BJ (cell line): Measurements from ENCODE around the gene FAM76A. TPM values are rescaled to one million over a fixed set of nuclear protein-coding genes. Genes with fewer than 3 reads are reported as not detected.
"Not testable (repeated sequence)": the region's sequence is repeated elsewhere in the genome, so short reads cannot be mapped to it uniquely, and the experiment has no call there.

Source experiments
- CTCF ChIA-PET: fragments of 350-600 bp; formaldehyde crosslinking; extraction: SDS; loops from one replicate; lab custom pipeline; 2021; ENCODE audit warnings: antibody characterized with exemption, inconsistent platforms; lab: Yijun Ruan, JAX
- POLR2A ChIA-PET: fragments of 300-600 bp; sonication (Branson Sonifier 250); formaldehyde crosslinking; extraction: SDS; loops from one replicate; lab custom pipeline; 2021; ENCODE audit warnings: antibody characterized with exemption; lab: Charles Lee
- DNase-seq: peaks from one replicate; pipeline ENCODE4 v3.0.0-alpha.2; 2011; ENCODE audit warnings: low read depth
- H3K27me3 ChIP-seq: 2 replicates; pipeline ENCODE4 v1.6.0; 2011; ENCODE audit warnings: low read length; ENCODE audit not compliant: control insufficient read depth, insufficient read depth
- H3K36me3 ChIP-seq: 2 replicates; pipeline ENCODE4 v1.5.1; 2011; ENCODE audit warnings: low read length; ENCODE audit not compliant: control insufficient read depth, insufficient read depth
- H3K4me3 ChIP-seq: 2 replicates; pipeline ENCODE4 v1.5.1; 2011; ENCODE audit warnings: low read depth, mild to moderate bottlenecking, control low read depth, low read length
- polyA plus RNA-seq: library from polyadenylated mRNA; depleted of rRNA; stranded (reverse); fragments of >200 nt; gene quantifications from 2 replicates; pipeline ENCODE4 v1.2.3, GENCODE V29; 2011
- TF ChIP-seq, protein P1 (sequence below): IDR thresholded peaks from 2 replicates; pipeline ENCODE4 v1.5.1; 2011; ENCODE audit warnings: low read depth, mild to moderate bottlenecking, control low read depth, inconsistent platforms, low read length, moderate library complexity; ENCODE audit not compliant: insufficient read depth

The FAM76A gene
- polyA plus RNA-seq, 1 experiment: 3.9 TPM

DNA sequence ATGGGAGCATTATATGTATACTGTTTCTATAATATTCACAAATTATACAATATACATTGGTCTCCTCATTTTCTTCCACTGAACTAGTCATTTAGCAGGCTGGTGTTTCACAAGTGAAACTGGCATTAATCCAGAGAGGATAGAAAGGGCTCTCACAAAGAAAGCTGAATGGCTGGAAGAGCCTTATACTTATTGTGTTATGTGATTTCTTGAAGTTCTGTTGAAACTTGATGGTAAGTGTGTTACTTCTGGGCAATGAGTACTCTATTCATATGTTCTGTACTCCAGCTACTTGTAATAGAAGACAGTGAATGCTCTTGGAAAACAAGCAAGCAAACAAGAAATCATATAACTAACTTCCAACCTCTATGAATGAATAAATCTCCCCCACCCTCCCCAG, 62.1 kb downstream of the FAM76A start:
- ChIA-PET CTCF (no interaction called here), POLR2A (no interaction called here)
- no peaks in the 10 kb centered on the region for H3K27me3 ChIP-seq
- no peak overlapping the region for H3K4me3 ChIP-seq
- no peak for DNase-seq
- H3K36me3 ChIP-seq: peaks cover under 1% of the 10 kb centered on the region
- TF ChIP-seq, protein P1, sequence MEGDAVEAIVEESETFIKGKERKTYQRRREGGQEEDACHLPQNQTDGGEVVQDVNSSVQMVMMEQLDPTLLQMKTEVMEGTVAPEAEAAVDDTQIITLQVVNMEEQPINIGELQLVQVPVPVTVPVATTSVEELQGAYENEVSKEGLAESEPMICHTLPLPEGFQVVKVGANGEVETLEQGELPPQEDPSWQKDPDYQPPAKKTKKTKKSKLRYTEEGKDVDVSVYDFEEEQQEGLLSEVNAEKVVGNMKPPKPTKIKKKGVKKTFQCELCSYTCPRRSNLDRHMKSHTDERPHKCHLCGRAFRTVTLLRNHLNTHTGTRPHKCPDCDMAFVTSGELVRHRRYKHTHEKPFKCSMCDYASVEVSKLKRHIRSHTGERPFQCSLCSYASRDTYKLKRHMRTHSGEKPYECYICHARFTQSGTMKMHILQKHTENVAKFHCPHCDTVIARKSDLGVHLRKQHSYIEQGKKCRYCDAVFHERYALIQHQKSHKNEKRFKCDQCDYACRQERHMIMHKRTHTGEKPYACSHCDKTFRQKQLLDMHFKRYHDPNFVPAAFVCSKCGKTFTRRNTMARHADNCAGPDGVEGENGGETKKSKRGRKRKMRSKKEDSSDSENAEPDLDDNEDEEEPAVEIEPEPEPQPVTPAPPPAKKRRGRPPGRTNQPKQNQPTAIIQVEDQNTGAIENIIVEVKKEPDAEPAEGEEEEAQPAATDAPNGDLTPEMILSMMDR: no peak

DNA sequence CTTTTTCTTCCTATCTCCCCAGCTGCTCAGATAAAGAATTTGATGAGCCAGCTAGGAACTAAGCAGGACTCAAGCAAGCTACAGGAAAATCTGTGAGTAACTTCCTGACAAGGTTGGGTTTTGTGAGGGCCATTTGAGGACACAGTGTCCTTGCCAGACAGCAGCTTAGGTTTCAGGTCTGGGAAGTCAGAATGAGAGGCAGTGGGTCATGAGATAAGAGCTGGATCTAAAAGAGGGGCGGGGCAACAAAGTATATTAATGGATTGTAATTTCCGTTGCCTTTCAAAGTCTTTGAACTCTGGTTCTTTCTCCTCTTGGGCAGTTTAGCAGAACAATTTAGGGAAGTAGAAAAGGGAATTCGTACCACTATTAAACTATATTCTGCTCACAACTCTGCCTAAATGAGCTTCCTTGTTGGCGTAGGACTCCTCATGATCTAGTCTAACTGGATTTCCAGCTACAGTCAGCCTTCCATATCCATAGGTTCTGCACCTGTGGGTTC, 63.8 kb downstream of the FAM76A start:
- H3K27me3 ChIP-seq: no peaks in the 10 kb centered on the region
- TF ChIP-seq, protein P1: no peak
- no peak for DNase-seq
- POLR2A ChIA-PET: no interaction called here
- CTCF ChIA-PET: interaction anchor here (0.7 to 1.4 kb wide), 3 partner anchors 13 to 120 kb away, joined by 3 to 4 read pairs (median 3); no protein-coding TSS in a partner anchor
- H3K4me3 ChIP-seq: no peak overlapping the region
- peaks cover 6% of the 10 kb centered on the region for H3K36me3 ChIP-seq

DNA sequence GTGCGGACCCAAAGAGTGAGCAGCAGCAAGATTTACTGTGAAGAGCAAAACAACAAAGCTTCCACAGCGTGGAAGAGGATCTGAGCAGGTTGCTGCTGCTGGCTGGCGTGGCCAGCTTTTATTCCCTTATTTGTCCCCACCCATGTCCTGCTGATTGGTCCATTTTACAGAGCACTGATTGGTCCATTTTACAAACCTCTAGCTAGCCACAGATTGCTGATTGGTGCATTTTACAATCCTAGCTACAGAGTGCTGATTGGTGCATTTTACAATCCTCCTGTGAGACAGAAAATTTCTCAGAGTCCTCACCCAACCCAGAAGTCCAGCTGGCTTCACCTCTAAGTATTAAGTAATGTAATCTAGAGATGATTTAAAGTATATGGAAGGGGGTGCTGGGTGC, 64.5 kb downstream of the FAM76A start:
- DNase-seq, H3K36me3 ChIP-seq, H3K4me3 ChIP-seq, POLR2A ChIA-PET, H3K27me3 ChIP-seq: not testable (repeated sequence)
- CTCF ChIA-PET: interaction anchor here (0.6 to 1.4 kb wide), 3 partner anchors 14 to 432 kb away, joined by 3 to 4 read pairs (median 3); no protein-coding TSS in a partner anchor

DNA sequence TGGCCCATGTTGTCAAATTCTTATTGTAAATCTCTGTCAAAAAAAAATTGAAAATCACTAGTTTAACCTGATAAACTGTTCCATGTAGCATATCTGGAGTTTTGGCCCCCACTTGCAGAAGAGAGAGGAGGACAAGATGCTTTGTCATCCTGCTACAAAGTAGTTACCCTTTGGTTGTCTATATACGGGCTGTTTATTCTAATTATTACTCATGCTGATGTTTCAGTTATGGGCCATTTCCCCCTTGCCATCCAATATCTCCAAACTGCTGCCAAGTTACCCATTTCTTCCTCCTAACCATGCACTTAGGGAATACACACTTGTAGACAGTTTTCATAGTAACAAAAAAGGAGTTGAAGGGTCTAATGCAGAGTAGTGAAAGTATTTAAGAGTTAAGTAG, 69.8 kb downstream of the FAM76A start:
- TF ChIP-seq, protein P1: no peak
- H3K27me3 ChIP-seq: no peaks in the 10 kb centered on the region
- peaks cover 12% of the 10 kb centered on the region for H3K36me3 ChIP-seq
- ChIA-PET POLR2A (no interaction called here), CTCF (no interaction called here)
- no peak for DNase-seq
- no peak overlapping the region for H3K4me3 ChIP-seq

DNA sequence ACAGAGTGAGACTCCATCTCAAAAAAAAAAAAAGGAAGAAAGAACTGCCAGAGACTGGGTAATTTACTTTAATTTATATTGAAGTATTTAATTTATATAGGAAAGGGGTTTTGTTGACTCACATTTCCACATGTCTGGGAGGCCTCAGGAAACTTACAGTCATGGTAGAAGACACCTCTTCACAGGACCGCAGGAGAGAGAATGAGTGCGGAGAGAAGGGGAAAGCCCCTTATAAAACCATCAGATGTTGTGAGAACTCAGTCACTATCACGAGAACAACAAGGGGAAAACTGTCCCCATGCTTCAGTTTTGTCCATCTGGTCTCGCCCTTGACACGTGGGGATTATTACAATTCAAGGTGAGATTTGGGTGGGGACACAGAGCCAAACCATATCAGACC, 79.0 kb downstream of the FAM76A start:
- DNase-seq: no peak
- TF ChIP-seq, protein P1: no peak
- H3K27me3 ChIP-seq: no peaks in the 10 kb centered on the region
- peaks cover 8% of the 10 kb centered on the region for H3K36me3 ChIP-seq
- H3K4me3 ChIP-seq: no peak overlapping the region
- POLR2A ChIA-PET: no interaction called here
- CTCF ChIA-PET: no interaction called here

DNA sequence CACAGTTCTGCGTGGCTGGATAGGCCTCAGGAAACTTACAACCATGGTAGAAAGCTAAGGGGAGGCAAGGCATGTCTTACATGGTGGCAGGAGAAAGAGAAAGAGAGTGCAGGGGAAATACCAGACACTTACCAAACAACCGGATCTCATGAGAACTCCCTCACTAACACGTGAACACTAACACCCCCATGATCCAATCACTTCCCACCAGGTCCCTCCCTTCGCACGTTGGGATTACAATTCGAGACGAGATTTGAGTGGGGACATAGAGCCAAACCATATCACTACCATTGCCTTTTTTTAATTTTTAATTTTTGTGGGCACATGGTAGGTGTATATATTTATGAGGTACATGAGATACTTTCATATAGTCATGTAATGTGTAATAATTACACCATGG, 81.0 kb downstream of the FAM76A start:
- no peaks in the 10 kb centered on the region for H3K27me3 ChIP-seq
- TF ChIP-seq, protein P1: no peak
- DNase-seq: no peak
- ChIA-PET POLR2A (no interaction called here), CTCF (no interaction called here)
- peaks cover 6% of the 10 kb centered on the region for H3K36me3 ChIP-seq
- no peak overlapping the region for H3K4me3 ChIP-seq
